ENCODE measurements around the gene IFRD1. TPM values are rescaled to one million over a fixed set of nuclear protein-coding genes. Genes with fewer than 3 reads are reported as not detected.
"Not testable (repeated sequence)": the region's sequence is repeated elsewhere in the genome, so short reads cannot be mapped to it uniquely, and the experiment has no call there.

IFRD1 gene
- total and polyA plus RNA-seq, 7 donors = 22.8 to 63.7 (median 45.7) TPM

GRCh38 chr7:112449353-112449752, 907 bp upstream of the IFRD1 start:
- intact Hi-C loops (cut with DNase I) = no loop called here
- no peak for DNase-seq
- 10 to 39% methylated on average over 5 of the region's 5 CpGs for WGBS, 2 donors

GRCh38 chr7:112450807-112451761, 824 bp downstream of the IFRD1 start:
- 1% methylated on average over 57 of the region's 57 CpGs for WGBS, 2 donors
- H3K36me3 ChIP-seq = peaks cover 0 to 6% (median 3%) of the 10 kb centered on the region in 4 donors
- H3K27ac ChIP-seq = peak overlapping the region; percentile 94 to 100 (median 100)
- intact Hi-C loops (cut with DNase I) = loop anchor here (2.0 to 5.0 kb wide), 3 partner anchors 59 to 486 kb away; partner anchors contain the start of genes DOCK4 and ZNF277
- TF ChIP-seq CTCF (IDR thresholded peaks at IDR 0.05) (no peak), EP300 (IDR thresholded peaks at IDR 0.05) (peak in 1 of 4 donors; percentile 64), POLR2AphosphoS5 (IDR thresholded peaks at IDR 0.05) (peak; percentile 64 to 85 (median 78)), POLR2A (IDR thresholded peaks at IDR 0.05) (peak in 1 of 2 donors; percentile 56)
- H3K27me3 ChIP-seq = no peaks in the 10 kb centered on the region
- peaks cover 0 to 47% (median 38%) of the 10 kb centered on the region in 4 donors for H3K4me1 ChIP-seq
- DNase-seq = peak; percentile 98
- H3K4me3 ChIP-seq = peak overlapping the region; percentile 78 to 100 (median 97)
- no peaks in the 10 kb centered on the region for H3K9me3 ChIP-seq

More at GRCh38 chr7:112449353-112449752, 907 bp upstream of the IFRD1 start:
- no peaks in the 10 kb centered on the region for H3K9me3 ChIP-seq
- H3K27ac ChIP-seq = peak overlapping the region; percentile 94 to 100 (median 100)
- no peaks in the 10 kb centered on the region for H3K36me3 ChIP-seq
- no peaks in the 10 kb centered on the region for H3K27me3 ChIP-seq
- peaks cover 0 to 37% (median 32%) of the 10 kb centered on the region in 4 donors for H3K4me1 ChIP-seq
- TF ChIP-seq EP300 (IDR thresholded peaks at IDR 0.05) (no peak), POLR2A (IDR thresholded peaks at IDR 0.05) (no peak), POLR2AphosphoS5 (IDR thresholded peaks at IDR 0.05) (no peak), CTCF (IDR thresholded peaks at IDR 0.05) (no peak)
- peak overlapping the region; percentile 78 to 100 (median 97) for H3K4me3 ChIP-seq

- H3K9me3 ChIP-seq = no peaks in the 10 kb centered on the region
- H3K27me3 ChIP-seq = no peaks in the 10 kb centered on the region
- peak overlapping the region; percentile 78 to 100 (median 97) for H3K4me3 ChIP-seq
- peak; percentile 50 to 73 (median 60) for TF ChIP-seq POLR2AphosphoS5 (IDR thresholded peaks at IDR 0.05)
- no peak for TF ChIP-seq CTCF (IDR thresholded peaks at IDR 0.05)
- no peak for TF ChIP-seq EP300 (IDR thresholded peaks at IDR 0.05)
- peak in 1 of 2 donors; percentile 35 for TF ChIP-seq POLR2A (IDR thresholded peaks at IDR 0.05)
- 6 to 38% methylated on average over 7 of the region's 7 CpGs for WGBS, 2 donors
- DNase-seq = peak; percentile 88
- H3K4me1 ChIP-seq = peaks cover 0 to 47% (median 38%) of the 10 kb centered on the region in 4 donors
- intact Hi-C loops (cut with DNase I) = loop anchor here (2.0 to 5.0 kb wide), 3 partner anchors 29 to 485 kb away; partner anchors contain the start of gene LSMEM1
- peak overlapping the region; percentile 94 to 100 (median 100) for H3K27ac ChIP-seq
- peaks cover 6 to 19% (median 10%) of the 10 kb centered on the region in 4 donors for H3K36me3 ChIP-seq
Observed at GRCh38 chr7:112452102-112452888, 2.0 kb downstream of the IFRD1 start.

GRCh38 chr7:112453505-112454171, 3.4 kb downstream of the IFRD1 start:
- no peaks in the 10 kb centered on the region for H3K9me3 ChIP-seq
- peaks cover 0 to 43% (median 38%) of the 10 kb centered on the region in 4 donors for H3K4me1 ChIP-seq
- DNase-seq = no peak
- TF ChIP-seq CTCF (IDR thresholded peaks at IDR 0.05) = no peak
- TF ChIP-seq EP300 (IDR thresholded peaks at IDR 0.05) = peak in 3 of 4 donors; percentile 2 to 44 (median 43)
- peak in 2 of 4 donors; percentile 44 to 61 for TF ChIP-seq POLR2AphosphoS5 (IDR thresholded peaks at IDR 0.05)
- intact Hi-C loops (cut with DNase I) = loop anchor here (2.0 to 5.0 kb wide), 3 partner anchors 27 to 484 kb away; partner anchors contain the start of gene LSMEM1
- peak overlapping the region; percentile 94 to 100 (median 100) for H3K27ac ChIP-seq
- H3K27me3 ChIP-seq = no peaks in the 10 kb centered on the region
- 14 to 49% methylated on average over 7 of the region's 7 CpGs for WGBS, 2 donors
- peak overlapping the region in 1 of 4 donors; percentile 11 for H3K4me3 ChIP-seq
- H3K36me3 ChIP-seq = peaks cover 11 to 32% (median 14%) of the 10 kb centered on the region in 4 donors

GRCh38 chr7:112454191-112454590, 3.9 kb downstream of the IFRD1 start:
- peaks cover 0 to 42% (median 37%) of the 10 kb centered on the region in 4 donors for H3K4me1 ChIP-seq
- DNase-seq, H3K9me3 ChIP-seq, H3K4me3 ChIP-seq, H3K27me3 ChIP-seq: not testable (repeated sequence)
- H3K27ac ChIP-seq = peak overlapping the region; percentile 94 to 100 (median 100)
- H3K36me3 ChIP-seq = peaks cover 15 to 38% (median 20%) of the 10 kb centered on the region in 4 donors
- intact Hi-C loops (cut with DNase I) = loop anchor here (5.0 kb wide), 2 partner anchors 62 to 483 kb away; a partner anchor contains a TSS
- 93 to 95% methylated on average over 6 of the region's 6 CpGs for whole genome bisulfite sequencing, 2 donors

Measured in sigmoid colon (tissue), 7 donors.